Measurements from ENCODE around the gene GLRA2. TPM values are rescaled to one million over a fixed set of nuclear protein-coding genes. Genes with fewer than 3 reads are reported as not detected.
"Not testable (repeated sequence)": the region's sequence is repeated elsewhere in the genome, so short reads cannot be mapped to it uniquely, and the experiment has no call there.

Gene GLRA2
- polyA plus RNA-seq, 1 experiment: not detected

DNA sequence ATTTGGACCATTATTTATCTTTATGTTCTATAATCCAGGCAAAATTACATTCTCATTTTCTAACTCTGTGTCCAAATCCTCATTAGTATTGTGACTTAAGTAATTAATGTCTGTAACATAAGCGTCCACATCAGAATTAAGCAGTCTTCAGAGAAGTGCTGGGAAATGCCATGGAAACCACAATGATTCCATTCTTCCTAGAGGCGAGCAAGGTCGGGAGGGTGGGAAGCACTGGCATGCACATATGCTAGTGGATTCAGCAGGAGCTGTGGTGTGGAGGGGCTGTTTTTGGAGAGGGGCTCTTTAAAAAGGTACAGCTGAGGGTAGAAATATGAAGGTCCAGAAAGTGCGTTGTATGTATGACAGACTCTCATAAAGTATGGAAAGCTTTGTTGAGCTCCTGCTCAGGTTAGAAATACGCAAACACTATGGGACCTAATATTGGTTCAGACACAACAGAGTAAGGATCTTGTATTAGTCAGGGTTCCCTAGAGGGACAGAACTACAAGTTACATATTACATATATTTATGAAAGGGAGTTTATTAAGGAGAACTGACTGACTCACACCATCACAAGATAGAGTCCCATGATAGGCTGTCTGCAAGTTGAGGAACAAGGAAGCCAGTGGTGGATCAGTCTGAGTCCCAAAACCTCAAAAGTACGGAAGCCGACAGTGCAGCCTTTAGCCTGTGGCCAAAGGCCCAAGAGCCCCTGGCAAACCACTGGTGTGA, 61.5 kb downstream of the GLRA2 start:
- DNase-seq (ENCODE audit: low read depth): no peak
- Histone ChIP-seq H3K36me3 (ENCODE audit: control insufficient read depth, insufficient read depth, low read length) (no peaks in the 10 kb centered on the region), H3K4me3 (ENCODE audit: low read depth, low read length) (no peak overlapping the region), H3K27me3 (ENCODE audit: control insufficient read depth, insufficient read depth, low read length) (no peaks in the 10 kb centered on the region)
- TF ChIP-seq, protein P1, sequence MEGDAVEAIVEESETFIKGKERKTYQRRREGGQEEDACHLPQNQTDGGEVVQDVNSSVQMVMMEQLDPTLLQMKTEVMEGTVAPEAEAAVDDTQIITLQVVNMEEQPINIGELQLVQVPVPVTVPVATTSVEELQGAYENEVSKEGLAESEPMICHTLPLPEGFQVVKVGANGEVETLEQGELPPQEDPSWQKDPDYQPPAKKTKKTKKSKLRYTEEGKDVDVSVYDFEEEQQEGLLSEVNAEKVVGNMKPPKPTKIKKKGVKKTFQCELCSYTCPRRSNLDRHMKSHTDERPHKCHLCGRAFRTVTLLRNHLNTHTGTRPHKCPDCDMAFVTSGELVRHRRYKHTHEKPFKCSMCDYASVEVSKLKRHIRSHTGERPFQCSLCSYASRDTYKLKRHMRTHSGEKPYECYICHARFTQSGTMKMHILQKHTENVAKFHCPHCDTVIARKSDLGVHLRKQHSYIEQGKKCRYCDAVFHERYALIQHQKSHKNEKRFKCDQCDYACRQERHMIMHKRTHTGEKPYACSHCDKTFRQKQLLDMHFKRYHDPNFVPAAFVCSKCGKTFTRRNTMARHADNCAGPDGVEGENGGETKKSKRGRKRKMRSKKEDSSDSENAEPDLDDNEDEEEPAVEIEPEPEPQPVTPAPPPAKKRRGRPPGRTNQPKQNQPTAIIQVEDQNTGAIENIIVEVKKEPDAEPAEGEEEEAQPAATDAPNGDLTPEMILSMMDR (IDR thresholded peaks at IDR 0.05; ENCODE audit: insufficient read depth, low read depth, low read length): no peak
- POLR2A ChIA-PET: no interaction called here
- CTCF ChIA-PET: no interaction called here

DNA sequence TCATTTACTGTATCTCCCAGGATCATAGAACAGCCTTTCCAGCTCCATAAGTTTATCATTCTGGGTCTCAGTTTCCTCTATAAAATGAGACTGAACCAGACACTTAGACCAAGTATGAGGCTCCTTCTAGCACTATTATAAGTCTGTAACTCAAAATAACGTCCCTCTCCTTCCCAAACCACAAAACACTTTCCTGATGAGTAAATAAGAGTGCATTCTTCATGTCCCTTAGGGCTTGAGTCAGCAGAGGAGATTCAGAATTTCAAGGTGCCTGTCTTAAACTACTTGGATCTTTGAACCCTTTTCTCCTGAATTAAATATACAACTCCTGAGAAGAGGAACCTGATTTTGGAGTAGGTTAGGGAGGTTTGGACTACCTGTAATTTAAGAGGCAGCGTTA, 62.6 kb downstream of the GLRA2 start:
- Histone ChIP-seq H3K36me3 (ENCODE audit: control insufficient read depth, insufficient read depth, low read length) (no peaks in the 10 kb centered on the region), H3K4me3 (ENCODE audit: low read depth, low read length) (no peak overlapping the region), H3K27me3 (ENCODE audit: control insufficient read depth, insufficient read depth, low read length) (no peaks in the 10 kb centered on the region)
- DNase-seq (ENCODE audit: low read depth): no peak
- TF ChIP-seq, protein P1 (IDR thresholded peaks at IDR 0.05; ENCODE audit: insufficient read depth, low read depth, low read length): no peak
- ChIA-PET POLR2A (no interaction called here), CTCF (no interaction called here)

DNA sequence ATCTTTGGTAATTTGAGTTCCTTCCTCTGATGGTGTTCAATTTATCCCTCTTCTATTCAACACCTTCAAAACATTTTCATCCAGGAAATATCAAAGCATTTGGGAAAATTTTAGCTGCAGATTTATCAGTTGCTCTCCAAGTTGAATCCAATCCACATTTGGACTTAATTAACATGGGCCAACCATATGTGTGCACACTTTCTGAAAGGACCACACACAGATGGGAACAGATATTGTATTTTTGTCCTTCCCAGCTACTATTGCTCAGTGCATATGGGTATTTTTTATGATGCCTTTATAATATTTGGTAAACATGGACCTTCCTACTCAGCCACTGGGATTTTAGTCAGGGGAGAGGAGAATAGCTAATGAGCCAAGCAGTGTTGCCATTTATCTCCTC, 65.2 kb downstream of the GLRA2 start:
- TF ChIP-seq, protein P1 (IDR thresholded peaks at IDR 0.05; ENCODE audit: insufficient read depth, low read depth, low read length): no peak
- Histone ChIP-seq H3K4me3 (ENCODE audit: low read depth, low read length) (no peak overlapping the region), H3K27me3 (ENCODE audit: control insufficient read depth, insufficient read depth, low read length) (no peaks in the 10 kb centered on the region), H3K36me3 (ENCODE audit: control insufficient read depth, insufficient read depth, low read length) (no peaks in the 10 kb centered on the region)
- ChIA-PET CTCF (no interaction called here), POLR2A (interaction anchor here (0.6 kb wide), 1 partner anchor 115 kb away, joined by 7 read pairs; no protein-coding TSS in a partner anchor)
- DNase-seq (ENCODE audit: low read depth): no peak

DNA sequence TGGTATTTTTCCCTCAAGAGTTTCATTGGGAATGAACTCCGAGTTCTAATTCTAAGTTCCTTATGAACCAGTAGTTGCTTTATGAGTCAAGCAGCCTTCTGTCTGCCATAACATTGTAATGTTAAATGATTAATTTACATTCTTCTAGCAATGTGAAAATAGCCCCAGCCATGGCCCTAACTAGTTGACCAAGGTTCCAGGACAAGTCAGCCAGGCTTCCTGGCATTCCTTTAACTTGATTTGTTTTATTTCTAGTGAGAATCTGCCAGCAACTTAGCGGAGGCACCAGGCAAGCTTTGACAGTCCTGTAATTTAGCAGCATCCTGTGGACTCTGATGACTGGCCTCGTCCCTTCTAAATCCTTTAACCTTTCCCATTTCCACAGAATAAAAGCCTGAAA, 69.0 kb downstream of the GLRA2 start:
- POLR2A ChIA-PET: no interaction called here
- TF ChIP-seq, protein P1 (IDR thresholded peaks at IDR 0.05; ENCODE audit: insufficient read depth, low read depth, low read length): no peak
- Histone ChIP-seq H3K27me3 (ENCODE audit: control insufficient read depth, insufficient read depth, low read length) (no peaks in the 10 kb centered on the region), H3K4me3 (ENCODE audit: low read depth, low read length) (no peak overlapping the region), H3K36me3 (ENCODE audit: control insufficient read depth, insufficient read depth, low read length) (no peaks in the 10 kb centered on the region)
- CTCF ChIA-PET: interaction anchor here (0.6 kb wide), 1 partner anchor 43 kb away, joined by 3 read pairs; no protein-coding TSS in a partner anchor
- no peak for DNase-seq (ENCODE audit: low read depth)

DNA sequence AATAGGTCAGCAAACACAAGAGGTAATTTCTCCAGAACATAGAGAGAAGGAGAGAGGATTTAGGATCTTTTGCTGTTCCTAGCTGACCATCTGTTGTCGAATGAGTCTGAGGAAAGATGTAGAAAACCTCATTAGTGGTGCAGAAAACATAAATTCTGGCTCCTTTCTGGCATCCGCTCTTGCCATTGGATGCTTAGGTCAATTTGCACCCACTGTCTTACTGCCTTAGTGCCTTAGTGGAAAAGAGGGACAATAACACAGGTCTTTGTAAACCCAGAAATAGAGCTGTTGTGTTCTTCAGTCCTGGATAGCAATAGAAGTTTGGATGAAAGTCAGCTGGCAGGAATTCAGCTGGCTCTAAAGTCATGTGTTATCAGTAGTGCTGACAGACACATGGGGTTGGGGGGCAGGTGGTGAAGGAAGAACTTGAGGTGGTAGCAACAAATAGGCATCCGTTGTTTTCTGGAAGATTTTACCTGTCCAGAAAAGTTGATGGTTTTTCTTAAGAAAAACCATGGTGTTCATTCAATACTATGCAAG, 78.2 kb downstream of the GLRA2 start:
- POLR2A ChIA-PET: no interaction called here
- CTCF ChIA-PET: no interaction called here
- TF ChIP-seq, protein P1 (IDR thresholded peaks at IDR 0.05; ENCODE audit: insufficient read depth, low read depth, low read length): no peak
- no peak for DNase-seq (ENCODE audit: low read depth)
- H3K27me3 ChIP-seq (ENCODE audit: control insufficient read depth, insufficient read depth, low read length): no peaks in the 10 kb centered on the region
- no peaks in the 10 kb centered on the region for H3K36me3 ChIP-seq (ENCODE audit: control insufficient read depth, insufficient read depth, low read length)
- no peak overlapping the region for H3K4me3 ChIP-seq (ENCODE audit: low read depth, low read length)

DNA sequence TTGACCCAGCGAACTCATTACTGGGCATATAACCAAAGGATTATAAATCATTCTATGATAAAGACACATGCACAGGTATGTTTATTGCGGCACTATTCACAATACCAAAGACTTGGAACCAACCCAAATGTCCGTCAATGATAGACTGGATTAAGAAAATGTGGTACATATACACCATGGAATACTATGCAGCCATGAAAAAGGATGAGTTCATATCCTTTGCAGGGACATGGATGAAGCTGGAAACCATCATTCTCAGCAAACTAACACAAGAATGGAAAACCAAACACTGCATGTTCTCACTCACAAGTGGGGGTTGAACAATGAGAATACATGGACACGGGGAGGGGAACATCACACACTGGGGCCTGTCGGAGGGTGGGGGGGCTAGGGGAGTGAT, 83.1 kb downstream of the GLRA2 start:
- POLR2A ChIA-PET; H3K36me3 ChIP-seq (ENCODE audit: control insufficient read depth, insufficient read depth, low read length); CTCF ChIA-PET: not testable (repeated sequence)

More for the DNA sequence above, 83.1 kb downstream of the GLRA2 start:
- not testable (repeated sequence) for H3K27me3 ChIP-seq (ENCODE audit: control insufficient read depth, insufficient read depth, low read length); H3K4me3 ChIP-seq (ENCODE audit: low read depth, low read length); DNase-seq (ENCODE audit: low read depth)
